ENCODE data around the gene GRIP2.

Gene GRIP2

DNA sequence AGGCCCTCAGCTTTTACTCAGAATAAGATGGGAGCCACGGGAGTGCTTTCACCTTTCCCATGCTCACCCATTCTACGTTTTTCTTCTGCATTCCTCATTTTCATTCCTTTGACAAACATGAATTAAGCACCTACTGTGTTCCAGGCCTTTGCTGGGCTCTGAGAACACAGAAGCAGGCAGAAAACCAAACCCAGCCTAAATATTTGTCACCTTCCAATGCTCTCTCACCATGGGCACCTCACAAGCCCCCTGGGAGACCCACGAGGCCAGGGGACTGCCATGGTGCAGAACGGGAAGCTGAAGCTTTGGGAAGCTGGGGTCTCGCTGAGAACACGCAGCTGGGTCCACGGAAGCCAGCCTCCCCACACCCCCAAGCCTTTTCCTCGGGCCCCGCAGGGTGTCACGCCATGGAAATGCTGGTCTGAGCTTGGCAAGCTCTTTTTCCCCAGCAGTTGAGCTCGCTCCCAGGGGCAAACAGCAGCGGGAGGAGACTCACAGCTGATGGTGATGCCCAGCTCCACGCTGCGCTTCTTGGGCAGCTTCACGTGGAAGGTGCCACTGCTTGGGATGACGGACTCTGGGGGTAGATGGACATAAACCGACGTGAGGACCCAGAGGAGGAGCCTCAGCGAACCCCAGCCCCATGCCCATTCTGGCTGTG, 27.7 kb downstream of the GRIP2 start:
- TF ChIP-seq FOXP2 (optimal IDR thresholded peaks at IDR 0.05; ENCODE audit: borderline replicate concordance, extremely low read depth, extremely low read length, insufficient read depth): no peak
- TF ChIP-seq POLR2AphosphoS5 (IDR thresholded peaks at IDR 0.05; ENCODE audit: low read depth, low read length): no peak
- TF ChIP-seq SIN3A (IDR thresholded peaks at IDR 0.05; ENCODE audit: borderline replicate concordance, insufficient read depth, low read length): no peak
- TF ChIP-seq REST (IDR thresholded peaks at IDR 0.05; ENCODE audit: insufficient read depth in 1 of 2, low read depth in 2 of 2, low read length in 2 of 2): no peak
- TF ChIP-seq TAF1 (IDR thresholded peaks at IDR 0.05; ENCODE audit: borderline replicate concordance, insufficient read depth, low read length): no peak

GRCh38 chr3:14511623-14512280, 28.4 kb downstream of the GRIP2 start:
- TF ChIP-seq FOXP2 (optimal IDR thresholded peaks at IDR 0.05; ENCODE audit: borderline replicate concordance, extremely low read depth, extremely low read length, insufficient read depth) (no peak), REST (IDR thresholded peaks at IDR 0.05; ENCODE audit: insufficient read depth in 1 of 2, low read depth in 2 of 2, low read length in 2 of 2) (no peak), SIN3A (IDR thresholded peaks at IDR 0.05; ENCODE audit: borderline replicate concordance, insufficient read depth, low read length) (no peak), POLR2AphosphoS5 (IDR thresholded peaks at IDR 0.05; ENCODE audit: low read depth, low read length) (no peak), TAF1 (IDR thresholded peaks at IDR 0.05; ENCODE audit: borderline replicate concordance, insufficient read depth, low read length) (no peak)

DNA sequence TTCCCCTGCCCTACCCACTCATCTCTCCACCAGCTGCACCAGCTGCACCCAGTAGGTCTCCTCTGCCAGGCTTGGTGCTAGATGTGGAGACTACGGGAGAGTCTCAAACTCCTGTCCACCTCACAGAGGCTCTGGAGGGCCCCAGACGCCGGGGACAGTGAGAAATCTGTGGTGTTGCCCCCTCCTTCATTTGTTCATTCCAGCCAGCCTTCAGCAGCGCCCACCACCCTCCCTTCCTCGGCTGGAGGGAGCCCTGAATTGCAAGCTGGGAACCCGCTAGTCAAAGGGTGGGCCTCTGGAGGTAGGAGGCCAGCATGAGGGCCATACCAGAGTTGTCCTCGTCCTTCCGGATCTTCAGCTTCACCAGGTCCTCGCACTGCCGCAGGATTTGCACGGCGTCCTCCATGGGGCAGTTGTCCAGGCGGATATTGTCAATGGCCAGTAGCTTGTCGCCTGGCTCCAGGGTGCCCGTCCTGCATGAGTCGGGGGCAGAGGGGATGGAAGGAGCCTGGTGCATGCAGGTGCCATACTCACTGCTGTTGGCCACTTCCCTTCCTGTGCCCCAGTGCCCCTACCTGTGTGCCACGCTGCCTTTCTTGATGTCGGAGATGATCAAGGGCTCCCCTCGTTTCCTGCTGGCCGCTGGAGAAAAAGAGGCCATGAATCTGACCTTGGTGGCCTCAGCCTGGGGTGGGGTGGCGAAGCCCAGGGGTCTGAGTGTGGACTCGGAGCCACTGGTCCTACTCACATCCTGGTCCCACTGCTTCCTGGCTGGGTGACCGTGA, 29.1 kb downstream of the GRIP2 start:
- TF ChIP-seq TAF1 (IDR thresholded peaks at IDR 0.05; ENCODE audit: borderline replicate concordance, insufficient read depth, low read length) (no peak), REST (IDR thresholded peaks at IDR 0.05; ENCODE audit: insufficient read depth in 1 of 2, low read depth in 2 of 2, low read length in 2 of 2) (no peak), SIN3A (IDR thresholded peaks at IDR 0.05; ENCODE audit: borderline replicate concordance, insufficient read depth, low read length) (no peak)

GRCh38 chr3:14509796-14510100, 30.4 kb downstream of the GRIP2 start:
- TF ChIP-seq REST (IDR thresholded peaks at IDR 0.05; ENCODE audit: insufficient read depth in 1 of 2, low read depth in 2 of 2, low read length in 2 of 2): no peak
- no peak for TF ChIP-seq SIN3A (IDR thresholded peaks at IDR 0.05; ENCODE audit: borderline replicate concordance, insufficient read depth, low read length)
- no peak for TF ChIP-seq POLR2AphosphoS5 (IDR thresholded peaks at IDR 0.05; ENCODE audit: low read depth, low read length)
- TF ChIP-seq TAF1 (IDR thresholded peaks at IDR 0.05; ENCODE audit: borderline replicate concordance, insufficient read depth, low read length): no peak
- no peak for TF ChIP-seq FOXP2 (optimal IDR thresholded peaks at IDR 0.05; ENCODE audit: borderline replicate concordance, extremely low read depth, extremely low read length, insufficient read depth)

Measured in PFSK-1 (cell line).